Astrocyte of the cerebellum (primary cell): ENCODE results near the gene MAPK10.

Experiments used
- DNase-seq: peaks from one replicate; pipeline ENCODE4 v3.0.0-alpha.2; 2011; ENCODE audit warnings: low read depth
- H3K4me3 ChIP-seq: 2 replicates; pipeline ENCODE4 v1.5.1; 2011; ENCODE audit warnings: mild to moderate bottlenecking, low read depth, low read length, moderate library complexity
- in situ Hi-C: cut with HindIII; loops from 2 replicates; pipeline ENCODE4 v1.10.0; 2017; ENCODE audit warnings: low sequenced_read_pairs
- TF ChIP-seq, protein P1 (sequence below): IDR thresholded peaks from 2 replicates; pipeline ENCODE4 v1.5.1; 2012; ENCODE audit warnings: low read length, low read depth, moderate library complexity, mild to moderate bottlenecking; ENCODE audit errors: missing control alignments

Gene MAPK10

DNA sequence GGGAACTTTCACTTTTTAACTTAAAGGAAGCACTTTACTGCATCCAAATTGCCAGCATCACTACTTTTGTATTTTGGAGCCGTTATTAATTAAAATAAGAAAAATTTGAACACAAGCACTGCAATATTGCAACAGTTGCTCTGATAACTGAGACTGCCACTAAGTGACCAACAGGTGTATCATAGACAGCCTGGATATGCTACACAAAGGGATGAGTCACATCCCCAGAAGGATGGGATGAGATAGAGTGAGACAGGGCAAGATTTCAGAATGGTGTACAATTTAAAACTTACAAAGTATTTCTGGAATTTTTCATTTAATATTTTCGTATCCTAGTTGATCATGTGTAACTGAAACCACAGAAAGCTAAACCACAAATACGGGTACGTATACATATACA lies 204.1 kb downstream of the MAPK10 start:
- no peak overlapping the region for H3K4me3 ChIP-seq
- in situ Hi-C loops = no loop called here
- TF ChIP-seq, protein P1, sequence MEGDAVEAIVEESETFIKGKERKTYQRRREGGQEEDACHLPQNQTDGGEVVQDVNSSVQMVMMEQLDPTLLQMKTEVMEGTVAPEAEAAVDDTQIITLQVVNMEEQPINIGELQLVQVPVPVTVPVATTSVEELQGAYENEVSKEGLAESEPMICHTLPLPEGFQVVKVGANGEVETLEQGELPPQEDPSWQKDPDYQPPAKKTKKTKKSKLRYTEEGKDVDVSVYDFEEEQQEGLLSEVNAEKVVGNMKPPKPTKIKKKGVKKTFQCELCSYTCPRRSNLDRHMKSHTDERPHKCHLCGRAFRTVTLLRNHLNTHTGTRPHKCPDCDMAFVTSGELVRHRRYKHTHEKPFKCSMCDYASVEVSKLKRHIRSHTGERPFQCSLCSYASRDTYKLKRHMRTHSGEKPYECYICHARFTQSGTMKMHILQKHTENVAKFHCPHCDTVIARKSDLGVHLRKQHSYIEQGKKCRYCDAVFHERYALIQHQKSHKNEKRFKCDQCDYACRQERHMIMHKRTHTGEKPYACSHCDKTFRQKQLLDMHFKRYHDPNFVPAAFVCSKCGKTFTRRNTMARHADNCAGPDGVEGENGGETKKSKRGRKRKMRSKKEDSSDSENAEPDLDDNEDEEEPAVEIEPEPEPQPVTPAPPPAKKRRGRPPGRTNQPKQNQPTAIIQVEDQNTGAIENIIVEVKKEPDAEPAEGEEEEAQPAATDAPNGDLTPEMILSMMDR = no peak
- DNase-seq = no peak

DNA sequence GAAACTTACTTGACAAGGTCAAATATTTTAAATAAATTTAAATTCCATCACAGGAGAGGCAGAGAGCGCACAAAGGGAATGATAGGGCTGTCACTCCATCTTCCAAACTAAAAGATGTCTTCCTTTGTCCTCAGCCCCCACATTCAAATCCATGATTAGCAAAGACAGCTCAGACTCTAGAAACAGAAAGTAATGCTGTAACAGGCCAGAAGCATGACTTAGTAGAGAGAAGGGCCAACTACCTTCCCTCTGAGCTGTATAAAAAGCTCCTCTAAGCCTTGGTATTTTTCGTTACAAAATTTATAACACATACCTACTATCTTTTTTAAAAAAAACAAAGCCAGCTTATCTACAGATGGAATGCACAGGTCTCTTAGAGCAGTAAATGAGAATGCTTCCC lies 207.4 kb downstream of the MAPK10 start:
- no peak for DNase-seq
- TF ChIP-seq, protein P1 = no peak
- in situ Hi-C loops = no loop called here
- H3K4me3 ChIP-seq = no peak overlapping the region

DNA sequence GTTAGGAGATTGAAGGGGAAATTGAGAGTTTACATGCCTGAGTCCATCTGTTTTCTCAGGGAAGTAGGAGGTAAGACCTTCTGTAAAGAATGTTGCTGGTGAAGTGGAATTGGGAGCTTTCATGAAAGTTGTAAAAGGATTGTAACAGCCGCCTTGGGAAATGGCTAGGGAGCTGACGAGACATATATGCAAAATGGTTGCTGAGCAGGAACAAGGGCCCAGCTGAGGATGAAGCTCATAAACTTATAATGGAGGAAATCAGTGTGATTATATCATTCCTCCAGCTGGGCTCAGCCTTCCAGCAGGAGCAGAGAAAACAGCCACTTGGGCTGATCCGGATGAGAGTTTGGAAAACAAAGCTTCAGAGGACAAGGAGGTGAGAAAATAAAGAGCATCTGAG lies 208.7 kb downstream of the MAPK10 start:
- TF ChIP-seq, protein P1 = no peak
- no peak for DNase-seq
- H3K4me3 ChIP-seq = no peak overlapping the region
- in situ Hi-C loops = no loop called here

DNA sequence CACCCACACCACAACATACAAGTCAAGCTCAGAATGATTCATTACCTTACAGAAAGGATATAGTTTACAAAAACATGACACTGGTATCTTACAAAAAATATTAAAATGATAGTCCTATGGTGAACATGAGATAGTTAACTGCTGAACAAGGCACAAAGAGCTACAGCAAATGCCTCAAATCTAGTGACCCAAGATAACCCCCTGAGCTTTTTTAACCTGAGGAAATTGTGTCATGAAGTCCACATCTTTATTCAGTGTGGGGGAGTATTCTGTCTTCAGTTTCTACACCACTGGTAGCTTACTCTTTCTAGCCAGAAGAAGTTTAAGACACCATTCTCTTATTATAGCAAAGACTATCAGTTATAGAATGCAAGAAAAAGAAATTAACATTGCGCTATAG lies 218.7 kb downstream of the MAPK10 start:
- DNase-seq = no peak
- TF ChIP-seq, protein P1 = no peak
- no peak overlapping the region for H3K4me3 ChIP-seq
- in situ Hi-C loops = no loop called here

DNA sequence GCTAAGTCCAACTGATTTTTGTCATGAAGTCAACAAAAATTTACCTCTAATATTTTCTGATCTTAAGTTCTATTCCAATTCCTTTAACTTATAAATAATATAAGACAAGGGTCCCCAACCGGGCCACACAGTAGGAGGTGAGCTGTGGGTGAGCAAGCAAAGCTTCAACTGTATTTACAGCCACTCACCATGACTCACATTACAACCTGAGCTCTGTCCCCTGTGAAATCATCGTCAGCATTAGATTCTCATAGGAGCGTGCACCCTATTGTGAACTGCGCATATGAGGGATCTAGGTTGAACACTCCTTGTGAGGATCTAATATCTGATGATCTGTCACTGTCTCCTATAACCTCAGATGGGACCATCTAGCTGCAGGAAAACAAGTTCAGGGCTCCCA lies 227.4 kb downstream of the MAPK10 start:
- TF ChIP-seq, protein P1 = no peak
- in situ Hi-C loops = no loop called here
- H3K4me3 ChIP-seq = no peak overlapping the region
- DNase-seq = no peak

DNA sequence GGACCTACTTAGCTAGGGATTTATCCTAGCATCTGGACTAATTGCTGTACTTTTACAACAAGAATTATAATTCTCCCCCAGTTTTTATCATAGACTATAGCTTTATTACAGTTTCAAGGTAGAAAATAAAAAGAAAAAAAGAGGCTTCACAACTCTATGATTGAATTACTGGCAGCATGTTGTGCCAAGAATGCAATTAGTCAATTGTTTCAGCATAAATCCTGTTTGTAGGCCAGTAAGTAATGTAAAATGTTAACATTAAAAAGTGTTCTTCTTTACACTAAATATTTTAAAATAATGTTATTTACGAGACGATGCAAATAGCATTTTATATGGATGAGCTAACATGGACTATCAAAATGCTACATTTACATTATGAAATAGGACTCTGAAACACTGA lies 228.4 kb downstream of the MAPK10 start:
- no peak for DNase-seq
- in situ Hi-C loops = no loop called here
- no peak overlapping the region for H3K4me3 ChIP-seq
- TF ChIP-seq, protein P1 = no peak
